ENCODE data around the gene ATP6V0B.

ATP6V0B gene

DNA sequence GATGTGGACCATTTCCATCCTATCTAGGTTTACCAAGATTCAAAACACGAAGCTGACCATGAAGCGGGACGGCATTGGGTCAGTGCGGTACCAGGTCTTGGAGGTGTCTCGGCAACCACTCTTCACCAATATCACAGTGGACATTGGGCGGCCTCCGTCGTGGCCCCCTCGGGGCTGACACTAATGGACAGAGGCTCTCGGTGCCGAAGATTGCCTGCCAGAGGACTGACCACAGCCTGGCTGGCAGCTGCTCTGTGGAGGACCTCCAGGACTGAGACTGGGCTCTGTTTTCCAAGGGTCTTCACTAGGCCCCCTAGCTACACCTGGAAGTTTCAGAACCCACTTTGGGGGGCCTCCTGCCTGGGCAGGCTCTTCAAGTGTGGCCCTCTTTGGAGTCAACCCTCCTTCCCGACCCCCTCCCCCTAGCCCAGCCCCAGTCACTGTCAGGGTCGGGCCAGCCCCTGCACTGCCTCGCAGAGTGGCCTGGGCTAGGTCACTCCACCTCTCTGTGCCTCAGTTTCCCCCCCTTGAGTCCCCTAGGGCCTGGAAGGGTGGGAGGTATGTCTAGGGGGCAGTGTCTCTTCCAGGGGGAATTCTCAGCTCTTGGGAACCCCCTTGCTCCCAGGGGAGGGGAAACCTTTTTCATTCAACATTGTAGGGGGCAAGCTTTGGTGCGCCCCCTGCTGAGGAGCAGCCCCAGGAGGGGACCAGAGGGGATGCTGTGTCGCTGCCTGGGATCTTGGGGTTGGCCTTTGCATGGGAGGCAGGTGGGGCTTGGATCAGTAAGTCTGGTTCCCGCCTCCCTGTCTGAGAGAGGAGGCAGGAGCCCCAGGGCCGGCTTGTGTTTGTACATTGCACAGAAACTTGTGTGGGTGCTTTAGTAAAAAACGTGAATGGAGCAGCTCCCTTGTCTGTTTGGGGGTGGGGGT lies 15.8 kb downstream of the ATP6V0B start:
- DNase-seq (ENCODE audit: low read depth) = no peak
- TF ChIP-seq, protein P1, sequence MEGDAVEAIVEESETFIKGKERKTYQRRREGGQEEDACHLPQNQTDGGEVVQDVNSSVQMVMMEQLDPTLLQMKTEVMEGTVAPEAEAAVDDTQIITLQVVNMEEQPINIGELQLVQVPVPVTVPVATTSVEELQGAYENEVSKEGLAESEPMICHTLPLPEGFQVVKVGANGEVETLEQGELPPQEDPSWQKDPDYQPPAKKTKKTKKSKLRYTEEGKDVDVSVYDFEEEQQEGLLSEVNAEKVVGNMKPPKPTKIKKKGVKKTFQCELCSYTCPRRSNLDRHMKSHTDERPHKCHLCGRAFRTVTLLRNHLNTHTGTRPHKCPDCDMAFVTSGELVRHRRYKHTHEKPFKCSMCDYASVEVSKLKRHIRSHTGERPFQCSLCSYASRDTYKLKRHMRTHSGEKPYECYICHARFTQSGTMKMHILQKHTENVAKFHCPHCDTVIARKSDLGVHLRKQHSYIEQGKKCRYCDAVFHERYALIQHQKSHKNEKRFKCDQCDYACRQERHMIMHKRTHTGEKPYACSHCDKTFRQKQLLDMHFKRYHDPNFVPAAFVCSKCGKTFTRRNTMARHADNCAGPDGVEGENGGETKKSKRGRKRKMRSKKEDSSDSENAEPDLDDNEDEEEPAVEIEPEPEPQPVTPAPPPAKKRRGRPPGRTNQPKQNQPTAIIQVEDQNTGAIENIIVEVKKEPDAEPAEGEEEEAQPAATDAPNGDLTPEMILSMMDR (conservative IDR thresholded peaks at IDR 0.05; ENCODE audit: control insufficient read depth, insufficient read depth, low read depth, low read length) = peak; percentile 6
- H3K4me3 ChIP-seq (ENCODE audit: control insufficient read depth, low read depth, low read length) = peak overlapping the region; percentile 64

DNA sequence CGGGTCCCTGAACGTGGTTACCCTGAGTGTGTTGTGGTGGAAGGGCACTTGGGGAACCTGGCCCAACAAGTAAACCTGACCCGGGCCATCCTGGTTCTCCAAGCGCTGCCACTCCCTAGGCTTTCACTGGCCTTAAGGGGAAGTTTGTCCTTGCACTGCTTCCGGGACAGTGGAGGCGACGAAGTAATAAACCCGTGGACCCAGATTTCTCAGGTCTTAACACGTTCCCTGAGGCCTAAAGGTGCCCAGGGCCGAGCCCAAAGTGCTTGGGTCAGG lies 16.4 kb downstream of the ATP6V0B start:
- H3K4me3 ChIP-seq (ENCODE audit: control insufficient read depth, low read depth, low read length) = peak overlapping the region; percentile 64
- no peak for DNase-seq (ENCODE audit: low read depth)
- TF ChIP-seq, protein P1 (conservative IDR thresholded peaks at IDR 0.05; ENCODE audit: control insufficient read depth, insufficient read depth, low read depth, low read length) = no peak

GRCh38 chr1:43991476-43992231 lies 16.9 kb downstream of the ATP6V0B start, which contains the start of gene CCDC24:
Gene CCDC24 (plus strand): TSS chr1:43991599. CDS start chr1:43991879, 280 bp downstream.
- peak; percentile 66 for DNase-seq (ENCODE audit: low read depth)
- H3K4me3 ChIP-seq (ENCODE audit: control insufficient read depth, low read depth, low read length) = peak within 1 kb of the TSS; percentile 64
- TF ChIP-seq, protein P1 (conservative IDR thresholded peaks at IDR 0.05; ENCODE audit: control insufficient read depth, insufficient read depth, low read depth, low read length) = no peak

DNA sequence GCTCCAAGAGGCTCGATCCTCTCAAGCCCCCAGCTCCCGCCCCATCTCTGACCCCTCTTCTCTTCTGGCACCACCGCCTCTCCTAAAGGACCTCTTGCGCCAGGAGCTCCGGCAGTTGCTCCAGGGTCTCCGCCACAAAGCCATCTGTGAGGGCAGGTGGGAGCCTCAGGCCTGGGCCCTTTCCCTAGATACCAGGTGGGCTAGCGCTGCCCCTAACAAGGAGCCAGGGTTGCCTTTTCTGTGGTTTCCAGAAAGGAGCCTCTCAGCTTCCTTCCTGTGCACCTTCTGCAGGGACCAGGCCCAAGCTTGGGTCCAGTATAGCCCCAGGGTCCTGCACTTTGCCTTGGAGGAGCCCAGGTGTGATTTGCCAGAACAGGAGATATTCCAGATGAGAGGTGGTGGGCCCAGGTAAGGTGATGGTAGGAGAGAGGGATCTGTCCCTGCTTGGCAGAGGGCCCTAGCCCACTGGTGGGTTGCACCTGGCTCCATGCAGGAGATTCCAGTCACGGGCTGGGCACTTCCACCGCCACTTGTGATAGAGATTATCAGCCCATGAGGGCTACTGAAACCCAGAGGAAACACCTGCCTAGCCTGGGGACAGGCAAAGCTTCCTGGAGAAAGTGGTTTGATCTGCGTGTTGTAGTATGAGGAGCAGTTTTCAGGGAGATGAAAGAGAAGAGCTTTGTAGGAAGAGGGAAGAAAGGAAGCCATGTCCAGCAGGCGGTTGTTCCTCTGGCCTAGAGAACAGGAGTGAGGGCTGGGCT lies 17.7 kb downstream of the ATP6V0B start:
- TF ChIP-seq, protein P1 (conservative IDR thresholded peaks at IDR 0.05; ENCODE audit: control insufficient read depth, insufficient read depth, low read depth, low read length) = no peak
- H3K4me3 ChIP-seq (ENCODE audit: control insufficient read depth, low read depth, low read length) = peak overlapping the region; percentile 64
- DNase-seq (ENCODE audit: low read depth) = no peak

- no peak for DNase-seq (ENCODE audit: low read depth)
- TF ChIP-seq, protein P1 (conservative IDR thresholded peaks at IDR 0.05; ENCODE audit: control insufficient read depth, insufficient read depth, low read depth, low read length) = no peak
- H3K4me3 ChIP-seq (ENCODE audit: control insufficient read depth, low read depth, low read length) = no peak overlapping the region
Measured at GRCh38 chr1:43993206-43993914, 18.6 kb downstream of the ATP6V0B start.

- TF ChIP-seq, protein P1 (conservative IDR thresholded peaks at IDR 0.05; ENCODE audit: control insufficient read depth, insufficient read depth, low read depth, low read length) = no peak
- DNase-seq (ENCODE audit: low read depth) = no peak
- no peak overlapping the region for H3K4me3 ChIP-seq (ENCODE audit: control insufficient read depth, low read depth, low read length)
Measured at GRCh38 chr1:43994071-43994470, 19.3 kb downstream of the ATP6V0B start.

Measured in fibroblast of mammary gland (primary cell).